ENCODE measurements around the gene YWHAG.
"Not testable (repeated sequence)": the region's sequence is repeated elsewhere in the genome, so short reads cannot be mapped to it uniquely, and the experiment has no call there.

The YWHAG gene

GRCh38 chr7:76369018-76369417, 10.2 kb upstream of the YWHAG start:
- Histone ChIP-seq H3K9me3 (replicated peaks in 1 of 11) (no peaks in the 10 kb centered on the region), H3K9ac (no peak overlapping the region), H3K4me1 (peaks cover 25 to 46% (median 29%) of the 10 kb centered on the region in 10 experiments), H4K20me1 (no peaks in the 10 kb centered on the region), H3K36me3 (no peaks in the 10 kb centered on the region), H3K27ac (no peak overlapping the region), H3K27me3 (no peaks in the 10 kb centered on the region), H3K4me3 (no peak overlapping the region), H3K4me2 (no peak overlapping the region; a peak in 1 of 22 replicates)
- no peak for TF ChIP-seq Cebpa-rat (IDR thresholded peaks at IDR 0.05)

- H3K9ac ChIP-seq: no peak overlapping the region
- H3K27ac ChIP-seq: no peak overlapping the region
Observed at GRCh38 chr7:76368190-76368589, 9.4 kb upstream of the YWHAG start.

GRCh38 chr7:76364198-76364584, 5.4 kb upstream of the YWHAG start:
- Histone ChIP-seq H3K9me3 (replicated peaks in 1 of 11) (no peaks in the 10 kb centered on the region), H3K27me3 (no peaks in the 10 kb centered on the region), H4K20me1 (no peaks in the 10 kb centered on the region), H3K4me3 (peak overlapping the region; percentile 8 to 64 (median 34); a peak in 17 of 20 replicates), H3K4me1 (peaks cover 42 to 69% (median 51%) of the 10 kb centered on the region in 10 experiments), H3K27ac (peak overlapping the region; percentile 51 to 90 (median 82); a peak in 21 of 22 replicates), H3K9ac (peak overlapping the region; percentile 54 to 78 (median 70)), H3K36me3 (no peaks in the 10 kb centered on the region), H3K4me2 (peak overlapping the region; percentile 72 to 96 (median 81))
- no peak for TF ChIP-seq Cebpa-rat (IDR thresholded peaks at IDR 0.05)

More at GRCh38 chr7:76368190-76368589, 9.4 kb upstream of the YWHAG start:
- H3K9me3 ChIP-seq (replicated peaks in 1 of 11): no peaks in the 10 kb centered on the region
- no peaks in the 10 kb centered on the region for H3K27me3 ChIP-seq
- H3K36me3 ChIP-seq: no peaks in the 10 kb centered on the region
- peaks cover 33 to 50% (median 36%) of the 10 kb centered on the region in 10 experiments for H3K4me1 ChIP-seq
- H4K20me1 ChIP-seq: no peaks in the 10 kb centered on the region
- no peak for TF ChIP-seq Cebpa-rat (IDR thresholded peaks at IDR 0.05)
- no peak overlapping the region for H3K4me3 ChIP-seq
- no peak overlapping the region for H3K4me2 ChIP-seq

GRCh38 chr7:76363754-76364153, 5.0 kb upstream of the YWHAG start:
- peak overlapping the region; percentile 54 to 78 (median 70) for H3K9ac ChIP-seq
- H3K4me3 ChIP-seq: peak overlapping the region; percentile 8 to 64 (median 34); a peak in 17 of 20 replicates

GRCh38 chr7:76359978-76360638, 1.3 kb upstream of the YWHAG start:
- Histone ChIP-seq H4K20me1 (peaks cover 26 to 36% (median 33%) of the 10 kb centered on the region in 11 experiments), H3K4me1 (peaks cover 43 to 64% (median 54%) of the 10 kb centered on the region in 10 experiments), H3K9ac (peak overlapping the region; percentile 94 to 100 (median 99); a peak in 21 of 22 replicates), H3K9me3 (replicated peaks in 1 of 11) (peaks cover 0 to 8% (median 0%) of the 10 kb centered on the region in 11 experiments; a peak in 4 of 22 replicates), H3K36me3 (peaks cover 19 to 29% (median 24%) of the 10 kb centered on the region in 11 experiments; a peak in 21 of 22 replicates), H3K4me3 (peak overlapping the region; percentile 95 to 100 (median 98); a peak in 19 of 20 replicates), H3K27me3 (no peaks in the 10 kb centered on the region), H3K4me2 (peak overlapping the region; percentile 76 to 98 (median 90)), H3K27ac (peak overlapping the region; percentile 92 to 100 (median 99))
- TF ChIP-seq Cebpa-rat (IDR thresholded peaks at IDR 0.05): peak in 2 of 11 experiments; percentile 6 to 18; a peak in 1 of 22 replicates

More at GRCh38 chr7:76363754-76364153, 5.0 kb upstream of the YWHAG start:
- H3K36me3 ChIP-seq; H3K27me3 ChIP-seq; H3K9me3 ChIP-seq (replicated peaks in 1 of 11); H4K20me1 ChIP-seq: not testable (repeated sequence)
- Histone ChIP-seq H3K4me1 (peaks cover 42 to 66% (median 51%) of the 10 kb centered on the region in 10 experiments), H3K4me2 (peak overlapping the region; percentile 72 to 96 (median 81)), H3K27ac (peak overlapping the region; percentile 51 to 90 (median 82))

- H3K9me3 ChIP-seq (replicated peaks in 1 of 11): peaks cover 0 to 12% (median 4%) of the 10 kb centered on the region in 11 experiments; a peak in 4 of 22 replicates
- H3K27ac ChIP-seq: peak overlapping the region; percentile 92 to 100 (median 99)
- H4K20me1 ChIP-seq: peaks cover 33 to 44% (median 41%) of the 10 kb centered on the region in 11 experiments
- no peak for TF ChIP-seq Cebpa-rat (IDR thresholded peaks at IDR 0.05)
- H3K36me3 ChIP-seq: peaks cover 27 to 36% (median 32%) of the 10 kb centered on the region in 11 experiments
- peaks cover 35 to 64% (median 54%) of the 10 kb centered on the region in 10 experiments for H3K4me1 ChIP-seq
- peak overlapping the region; percentile 95 to 100 (median 98) for H3K4me3 ChIP-seq
- peak overlapping the region; percentile 76 to 98 (median 90) for H3K4me2 ChIP-seq
- peak overlapping the region; percentile 94 to 100 (median 99) for H3K9ac ChIP-seq
- no peaks in the 10 kb centered on the region for H3K27me3 ChIP-seq
Observed at GRCh38 chr7:76359111-76359977, 553 bp upstream of the YWHAG start.

GRCh38 chr7:76358011-76358480, 745 bp downstream of the YWHAG start:
- no peaks in the 10 kb centered on the region for H3K27me3 ChIP-seq
- H3K4me1 ChIP-seq: peaks cover 22 to 64% (median 49%) of the 10 kb centered on the region in 10 experiments
- peak overlapping the region; percentile 94 to 100 (median 99) for H3K9ac ChIP-seq
- H4K20me1 ChIP-seq: peaks cover 46 to 57% (median 53%) of the 10 kb centered on the region in 11 experiments
- peak overlapping the region; percentile 95 to 100 (median 98) for H3K4me3 ChIP-seq
- H3K27ac ChIP-seq: peak overlapping the region; percentile 92 to 100 (median 99)
- peak overlapping the region; percentile 83 to 96 (median 89) for H3K4me2 ChIP-seq
- peaks cover 0 to 12% (median 4%) of the 10 kb centered on the region in 11 experiments; a peak in 4 of 22 replicates for H3K9me3 ChIP-seq (replicated peaks in 1 of 11)
- TF ChIP-seq Cebpa-rat (IDR thresholded peaks at IDR 0.05): no peak
- peaks cover 35 to 49% (median 45%) of the 10 kb centered on the region in 11 experiments for H3K36me3 ChIP-seq

GRCh38 chr7:76357475-76358010, 1.2 kb downstream of the YWHAG start:
- peaks cover 22 to 64% (median 50%) of the 10 kb centered on the region in 10 experiments for H3K4me1 ChIP-seq
- peak overlapping the region; percentile 92 to 100 (median 99); a peak in 21 of 22 replicates for H3K27ac ChIP-seq
- H4K20me1 ChIP-seq: peaks cover 51 to 62% (median 59%) of the 10 kb centered on the region in 11 experiments
- H3K36me3 ChIP-seq: peaks cover 35 to 54% (median 50%) of the 10 kb centered on the region in 11 experiments
- no peak for TF ChIP-seq Cebpa-rat (IDR thresholded peaks at IDR 0.05)
- peak overlapping the region; percentile 95 to 100 (median 98) for H3K4me3 ChIP-seq
- peaks cover 0 to 12% (median 4%) of the 10 kb centered on the region in 11 experiments; a peak in 4 of 22 replicates for H3K9me3 ChIP-seq (replicated peaks in 1 of 11)
- H3K27me3 ChIP-seq: no peaks in the 10 kb centered on the region
- H3K4me2 ChIP-seq: peak overlapping the region; percentile 83 to 96 (median 89)
- H3K9ac ChIP-seq: peak overlapping the region; percentile 94 to 100 (median 99)
